ENCODE data around the gene BCL3. TPM values are rescaled to one million over a fixed set of nuclear protein-coding genes. Genes with fewer than 3 reads are reported as not detected.

BCL3 gene
- total and polyA plus RNA-seq, 10 of the 15 experiments (the other 5 are each of a cell fraction or from before 2014, with no cell fraction given), result 0.55 to 22.7 (median 3.6) TPM

DNA sequence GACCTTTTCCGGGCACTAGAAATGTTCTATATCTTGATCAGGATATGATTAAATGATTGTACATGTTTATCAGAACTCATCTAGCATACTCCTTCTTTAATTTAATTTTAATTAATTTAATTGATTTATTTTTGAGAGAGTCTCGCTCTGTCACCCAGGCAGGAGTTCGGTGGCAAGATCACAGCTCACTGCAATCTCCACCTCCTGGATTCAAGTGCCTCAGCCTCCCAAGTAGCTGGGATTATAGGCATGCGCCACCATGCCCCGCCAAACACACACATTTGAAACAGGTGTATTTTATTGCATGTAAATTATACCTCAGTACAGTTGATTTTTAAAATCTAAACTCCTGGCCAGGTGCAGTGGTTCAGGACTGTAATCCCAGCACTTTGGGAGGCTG is 17.4 kb upstream of the BCL3 start:
- TF ChIP-seq CREM (IDR thresholded peaks at IDR 0.05; ENCODE audit: low read depth), result no peak
- TF ChIP-seq DPF2 (IDR thresholded peaks at IDR 0.05), result no peak
- TF ChIP-seq, protein P1, sequence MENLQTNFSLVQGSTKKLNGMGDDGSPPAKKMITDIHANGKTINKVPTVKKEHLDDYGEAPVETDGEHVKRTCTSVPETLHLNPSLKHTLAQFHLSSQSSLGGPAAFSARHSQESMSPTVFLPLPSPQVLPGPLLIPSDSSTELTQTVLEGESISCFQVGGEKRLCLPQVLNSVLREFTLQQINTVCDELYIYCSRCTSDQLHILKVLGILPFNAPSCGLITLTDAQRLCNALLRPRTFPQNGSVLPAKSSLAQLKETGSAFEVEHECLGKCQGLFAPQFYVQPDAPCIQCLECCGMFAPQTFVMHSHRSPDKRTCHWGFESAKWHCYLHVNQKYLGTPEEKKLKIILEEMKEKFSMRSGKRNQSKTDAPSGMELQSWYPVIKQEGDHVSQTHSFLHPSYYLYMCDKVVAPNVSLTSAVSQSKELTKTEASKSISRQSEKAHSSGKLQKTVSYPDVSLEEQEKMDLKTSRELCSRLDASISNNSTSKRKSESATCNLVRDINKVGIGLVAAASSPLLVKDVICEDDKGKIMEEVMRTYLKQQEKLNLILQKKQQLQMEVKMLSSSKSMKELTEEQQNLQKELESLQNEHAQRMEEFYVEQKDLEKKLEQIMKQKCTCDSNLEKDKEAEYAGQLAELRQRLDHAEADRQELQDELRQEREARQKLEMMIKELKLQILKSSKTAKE (IDR thresholded peaks at IDR 0.05; ENCODE audit: low read depth, poor library complexity, severe bottlenecking), result no peak
- TF ChIP-seq TCF12 (IDR thresholded peaks at IDR 0.05; ENCODE audit: low read depth, low read length), result no peak
- no peak for TF ChIP-seq SRF (IDR thresholded peaks at IDR 0.05; ENCODE audit: low read depth in 2 of 2, low read length in 2 of 2)
- no peak for TF ChIP-seq SUZ12 (IDR thresholded peaks at IDR 0.05; ENCODE audit: unreplicated experiment)
- no peak for TF ChIP-seq PAX8 (IDR thresholded peaks at IDR 0.05)
- TF ChIP-seq YY1 (IDR thresholded peaks at IDR 0.05; ENCODE audit: low read depth, low read length), result no peak
- TF ChIP-seq NR2F1 (conservative IDR thresholded peaks at IDR 0.05), result no peak
- TF ChIP-seq JUND (IDR thresholded peaks at IDR 0.05; ENCODE audit: low read depth, low read length), result no peak
- no peak for TF ChIP-seq MYC (IDR thresholded peaks at IDR 0.05; ENCODE audit: insufficient read depth, insufficient read length, insufficient replicate concordance, low read length, severe bottlenecking)
- TF ChIP-seq KDM1A (IDR thresholded peaks at IDR 0.05; ENCODE audit: borderline replicate concordance), result no peak
- H4K20me1 ChIP-seq (ENCODE audit: control insufficient read depth, insufficient read depth), result no peaks in the 10 kb centered on the region
- no TSS peak for BruUV-seq (replicated peaks)
- ChIA-PET RAD21 (ENCODE audit: unreplicated experiment) (interaction anchor here (0.7 kb wide), 1 partner anchor 39 kb away, joined by 3 read pairs; no protein-coding TSS in a partner anchor), POLR2A (interaction anchor here (0.6 to 0.9 kb wide), 2 partner anchors 19 to 22 kb away, joined by 3 to 6 read pairs; no protein-coding TSS in a partner anchor), CTCF (interaction anchor here (3.1 to 16.8 kb wide), 2 partner anchors 9 to 38 kb away, joined by 9 to 513 read pairs; no protein-coding TSS in a partner anchor), SMC1A (ENCODE audit: uncharacterized antibody, unreplicated experiment) (no interaction called here)
- no peaks in the 10 kb centered on the region for H3K79me2 ChIP-seq (ENCODE audit: control insufficient read depth, insufficient read depth, low read length)
- DNase-seq (ENCODE audit: low read depth, low spot score) (no peak), ATAC-seq (no peak), FAIRE-seq (no peak)
- no peak overlapping the region for H3K4me3 ChIP-seq
- H3K9ac ChIP-seq (ENCODE audit: control insufficient read depth, insufficient read depth, low read length), result no peak overlapping the region
- H2AFZ ChIP-seq (ENCODE audit: control insufficient read depth, low read depth, low read length), result no peak overlapping the region
- H3K27me3 ChIP-seq (replicated peaks in 1 of 2; ENCODE audit: control insufficient read depth in 2 of 2, insufficient read depth in 2 of 2, low read length in 1 of 2), result no peaks in the 10 kb centered on the region
- no peak overlapping the region for H3K27ac ChIP-seq (ENCODE audit: control insufficient read depth, insufficient read depth)
- no peaks in the 10 kb centered on the region for H3K36me3 ChIP-seq (ENCODE audit: control insufficient read depth in 2 of 2, insufficient read depth in 2 of 2, low read length in 1 of 2)
- H3K9me3 ChIP-seq (replicated peaks; ENCODE audit: control insufficient read depth, insufficient read depth, low read length), result no peaks in the 10 kb centered on the region
- WGBS (ENCODE audit: insufficient coverage, insufficient replicate concordance, low lambda C conversion rate, missing lambda C conversion rate), result 60% methylated on average over 5 of the region's 5 CpGs
- intact Hi-C loops (cut with micrococcal nuclease; ENCODE audit: unreplicated experiment) (no loop called here), in situ Hi-C loops (cut with MboI) (no loop called here)
- H3K4me2 ChIP-seq (ENCODE audit: control insufficient read depth, insufficient read depth), result no peak overlapping the region
- H3K4me1 ChIP-seq (ENCODE audit: control insufficient read depth, insufficient read depth, low read length), result peaks cover 8% of the 10 kb centered on the region; the same call in 1 of the 2 replicates
